Measurements from ENCODE around the gene PAF1. TPM values are rescaled to one million over a fixed set of nuclear protein-coding genes. Genes with fewer than 3 reads are reported as not detected.

Gene PAF1
- total and polyA plus RNA-seq, 2 of the 13 experiments (the other 11 are each of a cell fraction or from before 2014, with no cell fraction given), result 30.2 to 31.1 TPM

GRCh38 chr19:39410017-39410830, 19.3 kb upstream of the PAF1 start (continued):
- TF ChIP-seq MAFK (conservative IDR thresholded peaks at IDR 0.05 in 1 of 2, IDR thresholded peaks at IDR 0.05 in 1 of 2; ENCODE audit: low read length in 2 of 2), result no peak
- TF ChIP-seq MXD4 (CRISPR knock-in tag; IDR thresholded peaks at IDR 0.05), result no peak
- no peak for TF ChIP-seq ZNF567 (CRISPR knock-in tag; IDR thresholded peaks at IDR 0.05; ENCODE audit: borderline replicate concordance)
- no peak for TF ChIP-seq U2AF1 (optimal IDR thresholded peaks at IDR 0.05; ENCODE audit: low read depth, low read length)
- TF ChIP-seq FOXA1 (IDR thresholded peaks at IDR 0.05), result no peak
- TF ChIP-seq FOXA1 (CRISPR knock-in tag; IDR thresholded peaks at IDR 0.05), result no peak
- TF ChIP-seq ZNF792 (CRISPR knock-in tag; IDR thresholded peaks at IDR 0.05), result no peak
- no peak for TF ChIP-seq MNT (IDR thresholded peaks at IDR 0.05)
- no peak for TF ChIP-seq SKI (IDR thresholded peaks at IDR 0.05; ENCODE audit: partially characterized antibody)
- 0 out of 2 replicates have a peak, but pooled peaks have one; percentile 19 for TF ChIP-seq NR2C2 (CRISPR knock-in tag; IDR thresholded peaks at IDR 0.05; ENCODE audit: borderline replicate concordance)
- no peak for TF ChIP-seq CHD4 (IDR thresholded peaks at IDR 0.05; ENCODE audit: borderline replicate concordance, low read length)
- TF ChIP-seq ZNF891 (CRISPR knock-in tag; IDR thresholded peaks at IDR 0.05), result no peak
- no peak for TF ChIP-seq SMAD3 (CRISPR knock-in tag; IDR thresholded peaks at IDR 0.05)
- no peak for TF ChIP-seq NBN (conservative IDR thresholded peaks at IDR 0.05)
- 0 out of 2 replicates have a peak, but pooled peaks have one; percentile 21 for TF ChIP-seq NFYC (CRISPR knock-in tag; IDR thresholded peaks at IDR 0.05)
- TF ChIP-seq STAT5B (CRISPR knock-in tag; IDR thresholded peaks at IDR 0.05), result no peak
- TF ChIP-seq PAF1 (CRISPR knock-in tag; IDR thresholded peaks at IDR 0.05), result no peak
- TF ChIP-seq ZNF616 (CRISPR knock-in tag; IDR thresholded peaks at IDR 0.05; ENCODE audit: low read depth), result no peak; the same call in 1 of the 2 replicates
- peak; percentile 53; the same call in 1 of the 2 replicates for TF ChIP-seq MAX (IDR thresholded peaks at IDR 0.05)
- TF ChIP-seq ZNF430 (CRISPR knock-in tag; IDR thresholded peaks at IDR 0.05), result no peak
- no peak for TF ChIP-seq ZNF746 (CRISPR knock-in tag; IDR thresholded peaks at IDR 0.05)
- no peak for TF ChIP-seq ZNF703 (CRISPR knock-in tag; IDR thresholded peaks at IDR 0.05; ENCODE audit: borderline replicate concordance)
- TF ChIP-seq ZNF607 (CRISPR knock-in tag; IDR thresholded peaks at IDR 0.05; ENCODE audit: borderline replicate concordance), result 0 out of 2 replicates have a peak, but pooled peaks have one; percentile 11
- TF ChIP-seq GMEB2 (CRISPR knock-in tag; IDR thresholded peaks at IDR 0.05; ENCODE audit: low read depth), result no peak
- no peak for TF ChIP-seq GPBP1L1 (CRISPR knock-in tag; IDR thresholded peaks at IDR 0.05)
- no peak for TF ChIP-seq ZNF282 (IDR thresholded peaks at IDR 0.05; ENCODE audit: partially characterized antibody)
- no peak for TF ChIP-seq FOXK1 (CRISPR knock-in tag; IDR thresholded peaks at IDR 0.05; ENCODE audit: borderline replicate concordance, low read depth)

Data from HepG2 (cell line).